SK-N-SH treated with all-trans-retinoic acid at 6 μM for 48 hours (cell line): ENCODE data around the gene RAB15.

Source experiments
- BACH2 ChIP-seq: fragments of 250-450 bp; sonication (Bioruptor Pico); IDR thresholded peaks from 2 replicates; pipeline ENCODE4 v1.9.0; 2021; ENCODE audit warnings: mild to moderate bottlenecking, borderline replicate concordance
- CSDC2 ChIP-seq: fragments of 250-450 bp; sonication (Bioruptor Pico); IDR thresholded peaks from 2 replicates; pipeline ENCODE4 v1.5.0; 2020; ENCODE audit warnings: mild to moderate bottlenecking, moderate library complexity
- ESRRG ChIP-seq: fragments of 250-450 bp; sonication (Bioruptor Pico); IDR thresholded peaks from 2 replicates; pipeline ENCODE4 v1.6.1; 2021; ENCODE audit warnings: mild to moderate bottlenecking
- RARB ChIP-seq: fragments of 250-450 bp; sonication (Bioruptor Pico); IDR thresholded peaks from 2 replicates; pipeline ENCODE4 v1.8.0; 2021; ENCODE audit warnings: mild to moderate bottlenecking, moderate library complexity
- SNAI2 ChIP-seq: fragments of 250-450 bp; sonication (Bioruptor Pico); IDR thresholded peaks from 2 replicates; pipeline ENCODE4 v1.5.0; 2020; ENCODE audit warnings: mild to moderate bottlenecking, moderate library complexity
- ZFP30 ChIP-seq: fragments of 450-650 bp; formaldehyde crosslinking; IDR thresholded peaks from 2 replicates; pipeline ENCODE4 v1.5.0; 2022; ENCODE audit warnings: mild to moderate bottlenecking, moderate library complexity
- TF ChIP-seq, protein P1 (sequence below): fragments of 250-450 bp; sonication (Bioruptor Pico); IDR thresholded peaks from 2 replicates; pipeline ENCODE4 v1.5.1; 2021; ENCODE audit warnings: mild to moderate bottlenecking, moderate library complexity

DNA sequence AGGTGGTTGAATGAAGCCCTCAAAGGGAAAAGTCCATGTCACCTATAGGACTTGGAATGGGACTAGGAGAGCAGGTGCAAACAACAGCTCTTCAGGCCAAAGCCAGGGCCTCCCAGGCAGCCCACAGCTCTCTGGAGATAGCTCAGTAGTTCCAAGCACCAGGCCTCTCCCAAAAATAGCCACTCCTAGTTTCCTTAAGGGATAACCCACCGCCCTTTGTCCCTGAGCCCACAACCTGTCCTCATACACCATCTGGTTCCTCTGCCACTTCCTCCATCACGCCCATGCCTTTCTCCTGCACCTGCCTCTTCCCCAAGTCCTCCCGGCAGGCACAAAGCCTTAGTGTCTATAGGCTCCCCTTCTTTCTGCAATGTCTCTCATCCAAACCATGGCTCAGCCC is 2.1 kb downstream of the RAB15 start:
- no peak for TF ChIP-seq ZFP30 (CRISPR knock-in tag)
- no peak for TF ChIP-seq ESRRG
- TF ChIP-seq, protein P1, sequence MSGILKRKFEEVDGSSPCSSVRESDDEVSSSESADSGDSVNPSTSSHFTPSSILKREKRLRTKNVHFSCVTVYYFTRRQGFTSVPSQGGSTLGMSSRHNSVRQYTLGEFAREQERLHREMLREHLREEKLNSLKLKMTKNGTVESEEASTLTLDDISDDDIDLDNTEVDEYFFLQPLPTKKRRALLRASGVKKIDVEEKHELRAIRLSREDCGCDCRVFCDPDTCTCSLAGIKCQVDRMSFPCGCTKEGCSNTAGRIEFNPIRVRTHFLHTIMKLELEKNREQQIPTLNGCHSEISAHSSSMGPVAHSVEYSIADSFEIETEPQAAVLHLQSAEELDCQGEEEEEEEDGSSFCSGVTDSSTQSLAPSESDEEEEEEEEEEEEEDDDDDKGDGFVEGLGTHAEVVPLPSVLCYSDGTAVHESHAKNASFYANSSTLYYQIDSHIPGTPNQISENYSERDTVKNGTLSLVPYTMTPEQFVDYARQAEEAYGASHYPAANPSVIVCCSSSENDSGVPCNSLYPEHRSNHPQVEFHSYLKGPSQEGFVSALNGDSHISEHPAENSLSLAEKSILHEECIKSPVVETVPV, result no peak
- TF ChIP-seq RARB (CRISPR knock-in tag), result no peak
- TF ChIP-seq SNAI2, result no peak
- no peak for TF ChIP-seq CSDC2 (CRISPR knock-in tag)
- TF ChIP-seq BACH2 (CRISPR knock-in tag), result no peak
